ENCODE measurements around the gene DAGLB. TPM values are rescaled to one million over a fixed set of nuclear protein-coding genes. Genes with fewer than 3 reads are reported as not detected.

DAGLB gene
- total RNA-seq, 2 experiments from 2014 or later: 25.1 to 28.5 TPM

DNA sequence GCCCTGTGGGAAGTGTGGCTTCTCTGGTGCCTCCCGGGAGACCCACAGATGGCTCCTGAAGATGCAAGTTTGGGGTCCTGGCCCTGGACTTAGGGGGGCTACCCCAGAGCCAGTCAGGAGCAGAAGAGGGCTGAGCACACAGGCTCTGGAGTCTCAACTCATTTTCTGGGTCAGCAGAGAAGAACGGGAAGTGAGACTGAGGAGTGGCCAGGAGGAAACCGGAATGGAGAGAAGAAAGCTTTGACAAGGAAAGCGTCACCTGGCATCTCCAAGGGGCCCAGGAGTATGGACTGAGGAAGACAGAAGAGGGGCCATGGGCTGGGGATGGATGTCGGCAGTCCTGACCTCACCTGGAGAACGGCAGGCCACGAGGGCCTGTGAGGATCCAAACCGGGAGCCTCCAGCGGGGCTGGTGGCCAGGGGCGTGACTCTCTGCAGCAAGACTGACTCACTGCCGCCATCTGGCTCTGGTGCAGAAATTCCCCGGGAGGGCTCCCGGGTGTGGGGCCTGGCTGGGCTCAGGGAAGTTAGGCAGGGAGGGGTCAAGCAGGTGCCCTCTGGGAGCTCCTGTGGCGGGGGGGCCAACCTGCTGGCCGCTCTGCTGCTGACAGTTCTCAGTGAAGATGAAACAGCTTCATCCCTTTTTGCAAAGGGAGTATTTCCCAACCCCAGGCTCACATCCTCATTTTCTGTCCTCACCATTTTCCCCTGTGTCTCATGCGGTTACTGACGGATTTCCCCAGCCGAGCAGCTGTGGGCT, 23.6 kb downstream of the DAGLB start:
- POLR2A ChIA-PET: interaction anchor here (0.6 kb wide), 1 partner anchor 72 kb away, joined by 4 read pairs; no protein-coding TSS in a partner anchor
- Mint-ChIP-seq H3K4me1 (ENCODE audit: low read depth) (peaks cover 8% of the 10 kb centered on the region), H3K27me3 (ENCODE audit: low read depth) (no peaks in the 10 kb centered on the region), H3K9me3 (ENCODE audit: insufficient read depth) (no peaks in the 10 kb centered on the region), H3K4me3 (no peak overlapping the region), H3K36me3 (ENCODE audit: low read depth) (peaks cover 48% of the 10 kb centered on the region), H3K27ac (no peak overlapping the region)
- DNase-seq (no peak), ATAC-seq (no peak)
- CTCF ChIA-PET: no interaction called here

DNA sequence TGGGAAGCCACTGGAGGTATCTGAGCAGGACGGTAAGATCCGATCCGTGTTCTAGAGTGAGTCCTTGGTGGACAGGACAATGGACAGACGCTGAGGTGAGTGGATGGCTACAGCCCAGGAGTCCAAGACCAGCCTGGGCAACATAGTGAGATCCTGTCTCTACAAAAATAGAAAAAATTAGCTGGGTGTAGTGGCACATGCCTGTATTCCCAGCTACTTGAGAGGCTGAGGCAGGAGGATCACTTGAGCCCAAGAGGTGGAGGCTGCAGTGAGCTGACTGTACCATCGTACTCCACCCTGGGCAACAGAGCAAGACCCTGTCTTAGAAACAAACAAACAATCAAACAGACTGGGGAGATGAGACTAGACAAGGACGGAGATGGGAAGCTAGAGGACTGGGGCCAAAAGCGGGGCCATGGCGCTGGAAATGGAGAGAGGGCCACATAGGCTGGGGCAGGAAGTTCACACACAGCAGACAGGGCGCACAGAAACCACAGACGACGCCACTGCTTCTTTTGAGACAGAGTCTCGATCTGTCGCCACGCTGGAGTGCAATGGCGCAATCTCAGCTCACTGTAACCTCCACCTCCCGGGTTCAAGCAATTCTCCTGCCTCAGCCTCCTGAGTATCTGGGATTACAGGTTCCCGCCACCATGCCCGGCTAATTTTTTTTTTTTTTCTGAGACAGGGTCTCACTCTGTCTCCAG, 24.7 kb downstream of the DAGLB start:
- Mint-ChIP-seq H3K27ac (peak overlapping the region; percentile 1), H3K4me3 (no peak overlapping the region), H3K27me3 (ENCODE audit: low read depth) (no peaks in the 10 kb centered on the region), H3K9me3 (ENCODE audit: insufficient read depth) (no peaks in the 10 kb centered on the region), H3K36me3 (ENCODE audit: low read depth) (peaks cover 45% of the 10 kb centered on the region), H3K4me1 (ENCODE audit: low read depth) (peaks cover 8% of the 10 kb centered on the region)
- ATAC-seq: peak; percentile 52
- DNase-seq: no peak
- ChIA-PET CTCF (no interaction called here), POLR2A (no interaction called here)

DNA sequence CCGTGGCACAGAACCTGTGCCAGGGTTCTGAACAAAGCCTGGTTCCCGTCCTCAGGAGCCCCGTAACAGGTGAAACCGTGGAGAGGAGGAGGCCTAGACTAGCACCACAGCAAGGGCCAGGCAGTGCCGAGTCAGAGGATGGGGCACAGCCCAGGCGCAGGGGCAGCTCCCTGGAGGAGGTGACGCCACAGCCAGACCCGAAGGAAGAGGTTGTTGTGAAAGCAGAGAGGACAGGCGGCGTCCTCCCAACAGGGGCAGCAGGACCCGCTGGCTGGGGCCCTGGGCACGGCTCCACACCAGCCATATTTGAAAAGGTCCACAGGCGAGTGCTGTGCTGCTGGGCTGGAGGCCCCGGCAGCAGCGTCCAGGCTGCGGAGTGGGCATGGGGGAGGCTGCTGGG, 25.7 kb downstream of the DAGLB start:
- POLR2A ChIA-PET: no interaction called here
- Mint-ChIP-seq H3K36me3 (ENCODE audit: low read depth) (peaks cover 43% of the 10 kb centered on the region), H3K4me3 (no peak overlapping the region), H3K27ac (no peak overlapping the region), H3K27me3 (ENCODE audit: low read depth) (no peaks in the 10 kb centered on the region), H3K4me1 (ENCODE audit: low read depth) (peaks cover 8% of the 10 kb centered on the region), H3K9me3 (ENCODE audit: insufficient read depth) (no peaks in the 10 kb centered on the region)
- ATAC-seq: no peak
- CTCF ChIA-PET: no interaction called here
- no peak for DNase-seq

DNA sequence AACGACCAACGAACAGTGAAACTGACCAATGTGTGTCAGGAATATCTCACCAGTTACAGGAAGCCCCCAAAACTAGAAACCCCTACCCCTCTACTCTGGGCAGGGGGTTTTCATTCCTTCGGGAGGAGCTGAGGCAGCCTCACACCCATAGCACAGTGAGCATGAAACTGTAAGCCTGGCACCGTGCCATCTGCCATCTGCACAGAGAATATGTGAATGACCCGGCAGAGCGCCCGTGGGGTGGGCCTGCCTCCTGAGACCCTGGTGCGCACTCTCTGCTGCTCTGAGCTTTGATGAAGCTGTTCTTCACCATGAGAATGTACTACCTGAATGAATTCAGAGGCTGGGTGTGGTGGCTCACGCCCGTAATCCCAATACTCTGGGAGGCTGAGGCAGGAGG, 27.1 kb downstream of the DAGLB start:
- ATAC-seq: no peak
- POLR2A ChIA-PET: no interaction called here
- Mint-ChIP-seq H3K27me3 (ENCODE audit: low read depth) (no peaks in the 10 kb centered on the region), H3K4me3 (no peak overlapping the region), H3K27ac (no peak overlapping the region), H3K36me3 (ENCODE audit: low read depth) (peaks cover 48% of the 10 kb centered on the region), H3K4me1 (ENCODE audit: low read depth) (peaks cover 8% of the 10 kb centered on the region), H3K9me3 (ENCODE audit: insufficient read depth) (no peaks in the 10 kb centered on the region)
- CTCF ChIA-PET: no interaction called here
- DNase-seq: no peak

GRCh38 chr7:6419310-6419773, 28.4 kb downstream of the DAGLB start:
- DNase-seq (no peak), ATAC-seq (no peak)
- Mint-ChIP-seq H3K27ac (no peak overlapping the region), H3K9me3 (ENCODE audit: insufficient read depth) (no peaks in the 10 kb centered on the region), H3K4me1 (ENCODE audit: low read depth) (peaks cover 8% of the 10 kb centered on the region), H3K27me3 (ENCODE audit: low read depth) (no peaks in the 10 kb centered on the region), H3K36me3 (ENCODE audit: low read depth) (peaks cover 48% of the 10 kb centered on the region), H3K4me3 (no peak overlapping the region)
- POLR2A ChIA-PET: no interaction called here
- CTCF ChIA-PET: no interaction called here

- Mint-ChIP-seq H3K27ac (no peak overlapping the region), H3K9me3 (ENCODE audit: insufficient read depth) (no peaks in the 10 kb centered on the region), H3K4me1 (ENCODE audit: low read depth) (no peaks in the 10 kb centered on the region), H3K36me3 (ENCODE audit: low read depth) (peaks cover 48% of the 10 kb centered on the region), H3K4me3 (no peak overlapping the region), H3K27me3 (ENCODE audit: low read depth) (no peaks in the 10 kb centered on the region)
- no peak for ATAC-seq
- ChIA-PET CTCF (no interaction called here), POLR2A (no interaction called here)
- DNase-seq: no peak
Observed at GRCh38 chr7:6417408-6417807, 30.3 kb downstream of the DAGLB start.

- DNase-seq (no peak), ATAC-seq (no peak)
- Mint-ChIP-seq H3K4me3 (no peak overlapping the region), H3K27ac (peak overlapping the region; percentile 44), H3K27me3 (ENCODE audit: low read depth) (no peaks in the 10 kb centered on the region), H3K4me1 (ENCODE audit: low read depth) (no peaks in the 10 kb centered on the region), H3K36me3 (ENCODE audit: low read depth) (peaks cover 46% of the 10 kb centered on the region), H3K9me3 (ENCODE audit: insufficient read depth) (no peaks in the 10 kb centered on the region)
- POLR2A ChIA-PET: no interaction called here
- CTCF ChIA-PET: no interaction called here
Observed at GRCh38 chr7:6416516-6417145, 31.1 kb downstream of the DAGLB start.

DNA sequence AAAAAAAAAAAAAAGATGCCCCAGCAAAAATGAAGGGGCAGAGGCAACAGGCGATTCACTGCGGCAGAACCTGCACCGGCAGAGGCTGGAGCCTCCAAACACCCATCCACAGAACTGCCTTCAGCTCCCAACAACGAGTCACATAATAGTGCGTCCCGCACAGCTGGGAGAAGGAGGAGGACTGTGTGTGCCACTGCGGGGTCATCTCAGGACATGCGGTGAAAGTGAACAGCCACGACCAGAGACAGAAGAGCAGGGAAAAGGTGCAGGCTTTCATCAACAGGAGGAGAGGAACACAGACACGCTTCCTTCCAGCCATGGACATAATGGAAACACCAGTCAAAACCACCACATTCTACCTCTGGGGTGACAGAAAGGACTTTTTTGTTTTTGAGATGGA, 34.1 kb downstream of the DAGLB start:
- ATAC-seq (no peak), DNase-seq (no peak)
- Mint-ChIP-seq H3K36me3 (ENCODE audit: low read depth) (peaks cover 59% of the 10 kb centered on the region), H3K9me3 (ENCODE audit: insufficient read depth) (no peaks in the 10 kb centered on the region), H3K4me3 (no peak overlapping the region), H3K27ac (no peak overlapping the region), H3K27me3 (ENCODE audit: low read depth) (no peaks in the 10 kb centered on the region), H3K4me1 (ENCODE audit: low read depth) (no peaks in the 10 kb centered on the region)
- ChIA-PET CTCF (no interaction called here), POLR2A (interaction anchor here (0.7 kb wide), 1 partner anchor 566 kb away, joined by 3 read pairs; no protein-coding TSS in a partner anchor)

- Mint-ChIP-seq H3K27ac (no peak overlapping the region), H3K4me3 (no peak overlapping the region), H3K36me3 (ENCODE audit: low read depth) (peaks cover 68% of the 10 kb centered on the region), H3K4me1 (ENCODE audit: low read depth) (no peaks in the 10 kb centered on the region), H3K27me3 (ENCODE audit: low read depth) (no peaks in the 10 kb centered on the region), H3K9me3 (ENCODE audit: insufficient read depth) (no peaks in the 10 kb centered on the region)
- no peak for DNase-seq
- ATAC-seq: peak; percentile 16
- POLR2A ChIA-PET: no interaction called here
- CTCF ChIA-PET: no interaction called here
Observed at GRCh38 chr7:6409944-6410693, 37.6 kb downstream of the DAGLB start.

DNA sequence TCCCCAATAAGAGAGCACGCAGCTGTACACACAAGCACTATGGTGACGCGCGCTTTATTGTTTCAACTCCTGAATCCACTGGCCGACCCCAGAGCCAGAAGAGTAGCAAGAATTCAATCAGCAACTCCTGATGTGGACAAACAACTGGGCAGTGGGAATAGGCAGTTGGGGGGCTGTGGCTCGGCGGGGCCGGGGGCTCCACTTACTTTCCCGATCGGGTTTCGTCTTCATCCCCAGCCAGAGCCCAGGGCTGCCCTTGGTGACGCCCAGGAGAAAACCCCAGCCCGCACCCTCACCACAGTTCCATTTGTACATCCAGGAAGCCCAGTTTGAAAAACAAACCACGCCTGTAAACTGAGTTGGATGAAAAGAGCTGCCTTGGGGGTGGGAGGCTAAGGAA, 38.7 kb downstream of the DAGLB start:
- POLR2A ChIA-PET: no interaction called here
- DNase-seq (no peak), ATAC-seq (no peak)
- no peak overlapping the region for H3K4me3 Mint-ChIP-seq
- CTCF ChIA-PET: no interaction called here
- H3K27me3 Mint-ChIP-seq (ENCODE audit: low read depth): no peaks in the 10 kb centered on the region
- no peak overlapping the region for H3K27ac Mint-ChIP-seq
- no peaks in the 10 kb centered on the region for H3K9me3 Mint-ChIP-seq (ENCODE audit: insufficient read depth)
- no peaks in the 10 kb centered on the region for H3K4me1 Mint-ChIP-seq (ENCODE audit: low read depth)
- H3K36me3 Mint-ChIP-seq (ENCODE audit: low read depth): peaks cover 66% of the 10 kb centered on the region

- Mint-ChIP-seq H3K27ac (no peak overlapping the region), H3K36me3 (ENCODE audit: low read depth) (peaks cover 68% of the 10 kb centered on the region), H3K4me1 (ENCODE audit: low read depth) (no peaks in the 10 kb centered on the region), H3K4me3 (no peak overlapping the region), H3K9me3 (ENCODE audit: insufficient read depth) (no peaks in the 10 kb centered on the region), H3K27me3 (ENCODE audit: low read depth) (no peaks in the 10 kb centered on the region)
- no peak for ATAC-seq
- DNase-seq: no peak
- POLR2A ChIA-PET: no interaction called here
- CTCF ChIA-PET: no interaction called here
Observed at GRCh38 chr7:6407434-6407833, 40.3 kb downstream of the DAGLB start.

DNA sequence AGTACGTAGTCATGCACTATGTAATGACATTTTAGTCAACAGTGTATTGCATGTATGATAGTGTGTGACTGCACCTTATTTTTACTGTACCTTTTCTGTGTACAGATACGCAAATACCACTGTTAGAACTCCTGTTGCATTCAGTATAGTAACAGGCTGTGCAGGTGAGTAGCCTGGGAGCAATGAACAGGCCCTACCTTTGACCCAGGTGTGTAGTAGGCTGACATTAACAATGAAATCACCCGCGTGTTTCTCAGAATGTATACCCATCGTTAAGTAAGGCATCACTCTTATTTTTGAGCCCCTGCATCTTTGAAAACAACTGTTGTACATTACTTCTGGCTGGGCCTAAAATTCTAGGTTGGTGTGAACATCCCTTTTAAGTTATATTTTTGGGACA, 41.6 kb downstream of the DAGLB start:
- ChIA-PET CTCF (no interaction called here), POLR2A (no interaction called here)

More for the DNA sequence above, 41.6 kb downstream of the DAGLB start:
- Mint-ChIP-seq H3K27me3 (ENCODE audit: low read depth) (no peaks in the 10 kb centered on the region), H3K4me3 (no peak overlapping the region), H3K4me1 (ENCODE audit: low read depth) (no peaks in the 10 kb centered on the region), H3K27ac (no peak overlapping the region), H3K9me3 (ENCODE audit: insufficient read depth) (no peaks in the 10 kb centered on the region), H3K36me3 (ENCODE audit: low read depth) (peaks cover 72% of the 10 kb centered on the region)
- no peak for DNase-seq
- ATAC-seq: no peak

Measured in activated CD8-positive, alpha-beta T cell treated with anti-CD3 and anti-CD28 coated beads, Interleukin-2, amount 10 ng/mL, durations not matched to agents 7 days and 5 days (primary cell).